Measurements from ENCODE around the gene OR5AK2. TPM values are rescaled to one million over a fixed set of nuclear protein-coding genes. Genes with fewer than 3 reads are reported as not detected.
"Not testable (repeated sequence)": the region's sequence is repeated elsewhere in the genome, so short reads cannot be mapped to it uniquely, and the experiment has no call there.

The OR5AK2 gene, protein sequence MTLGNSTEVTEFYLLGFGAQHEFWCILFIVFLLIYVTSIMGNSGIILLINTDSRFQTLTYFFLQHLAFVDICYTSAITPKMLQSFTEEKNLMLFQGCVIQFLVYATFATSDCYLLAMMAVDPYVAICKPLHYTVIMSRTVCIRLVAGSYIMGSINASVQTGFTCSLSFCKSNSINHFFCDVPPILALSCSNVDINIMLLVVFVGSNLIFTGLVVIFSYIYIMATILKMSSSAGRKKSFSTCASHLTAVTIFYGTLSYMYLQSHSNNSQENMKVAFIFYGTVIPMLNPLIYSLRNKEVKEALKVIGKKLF
- total RNA-seq (ENCODE audit: low replicate concordance) = not detected in 2 replicates
- long read RNA-seq = 0 reads

DNA sequence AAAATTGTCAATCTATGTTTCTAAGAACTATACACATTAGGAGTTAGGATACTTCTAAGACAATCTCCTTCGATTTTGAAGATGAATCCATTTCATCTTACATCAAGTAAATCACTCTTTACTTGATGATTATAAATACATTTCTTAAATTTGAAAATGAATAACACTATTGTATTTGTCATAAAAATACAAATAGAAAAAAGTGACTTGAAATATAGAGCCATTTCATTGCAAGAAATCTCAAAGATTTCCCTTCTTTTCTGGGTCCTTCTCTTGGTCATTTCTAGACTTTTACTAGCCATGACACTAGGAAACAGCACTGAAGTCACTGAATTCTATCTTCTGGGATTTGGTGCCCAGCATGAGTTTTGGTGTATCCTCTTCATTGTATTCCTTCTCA, at the start of gene OR5AK2:
OR5AK2 (plus strand) TSS at position 301 of the 400 bp plus-strand sequence; CDS start at position 301, 0 bp downstream.
- Mint-ChIP-seq H3K27ac (no peak within 1 kb of the TSS), H3K27me3 (no peaks in the 10 kb centered on the region), H3K4me3 (no peak within 1 kb of the TSS), H3K4me1 (ENCODE audit: unreplicated experiment) (no peaks in the 10 kb centered on the region), H3K9me3 (no peaks in the 10 kb centered on the region), H3K36me3 (no peaks in the 10 kb centered on the region)
- no peak for DNase-seq (ENCODE audit: extremely low spot score, unreplicated experiment)
- TF ChIP-seq CTCF (conservative IDR thresholded peaks at IDR 0.05) = no peak

- peaks cover 11% of the 10 kb centered on the region for H3K9me3 Mint-ChIP-seq
- not testable (repeated sequence) for H3K27me3 Mint-ChIP-seq; DNase-seq (ENCODE audit: extremely low spot score, unreplicated experiment); H3K27ac Mint-ChIP-seq; H3K4me3 Mint-ChIP-seq; H3K4me1 Mint-ChIP-seq (ENCODE audit: unreplicated experiment); H3K36me3 Mint-ChIP-seq
These were observed 43.2 kb upstream of the OR5AK2 start for GRCh38 chr11:56945526-56945925.

DNA sequence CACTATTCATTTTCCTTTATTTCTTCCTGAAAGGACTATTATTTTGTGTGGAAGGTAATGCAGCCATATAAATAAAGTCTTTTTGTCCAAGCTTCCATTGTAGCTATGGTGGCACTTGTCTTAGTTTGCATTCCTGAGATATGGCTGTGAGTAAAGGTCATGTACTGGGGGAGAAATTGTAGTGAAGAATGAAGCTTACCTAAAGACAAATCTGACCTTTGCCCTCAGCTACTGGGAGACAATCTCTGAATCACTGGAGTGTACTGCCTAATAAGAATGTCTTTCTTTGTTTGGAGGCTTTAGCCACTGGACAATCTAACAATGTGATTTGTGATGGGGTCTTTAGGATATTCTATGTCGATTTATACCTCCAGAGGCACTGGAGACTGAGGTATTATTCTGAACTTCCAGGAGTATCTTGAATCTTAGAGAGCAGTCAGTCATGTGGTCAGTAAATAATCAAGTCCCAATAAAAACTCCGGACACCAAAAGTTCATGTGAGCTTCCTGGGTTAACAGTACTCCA, 39.7 kb upstream of the OR5AK2 start:
- H3K9me3 Mint-ChIP-seq = peaks cover 31% of the 10 kb centered on the region
- H3K36me3 Mint-ChIP-seq = no peaks in the 10 kb centered on the region
- H3K27me3 Mint-ChIP-seq = no peaks in the 10 kb centered on the region
- no peak overlapping the region for H3K4me3 Mint-ChIP-seq
- H3K27ac Mint-ChIP-seq = no peak overlapping the region
- TF ChIP-seq CTCF (conservative IDR thresholded peaks at IDR 0.05) = no peak
- no peaks in the 10 kb centered on the region for H3K4me1 Mint-ChIP-seq (ENCODE audit: unreplicated experiment)
- DNase-seq (ENCODE audit: extremely low spot score, unreplicated experiment) = no peak

GRCh38 chr11:56950510-56950909, 38.2 kb upstream of the OR5AK2 start:
- H3K27me3 Mint-ChIP-seq = no peaks in the 10 kb centered on the region
- DNase-seq (ENCODE audit: extremely low spot score, unreplicated experiment) = no peak
- no peaks in the 10 kb centered on the region for H3K36me3 Mint-ChIP-seq
- no peaks in the 10 kb centered on the region for H3K4me1 Mint-ChIP-seq (ENCODE audit: unreplicated experiment)
- H3K4me3 Mint-ChIP-seq = no peak overlapping the region
- TF ChIP-seq CTCF (conservative IDR thresholded peaks at IDR 0.05) = peak; percentile 45
- no peak overlapping the region for H3K27ac Mint-ChIP-seq
- H3K9me3 Mint-ChIP-seq = peaks cover 31% of the 10 kb centered on the region

DNA sequence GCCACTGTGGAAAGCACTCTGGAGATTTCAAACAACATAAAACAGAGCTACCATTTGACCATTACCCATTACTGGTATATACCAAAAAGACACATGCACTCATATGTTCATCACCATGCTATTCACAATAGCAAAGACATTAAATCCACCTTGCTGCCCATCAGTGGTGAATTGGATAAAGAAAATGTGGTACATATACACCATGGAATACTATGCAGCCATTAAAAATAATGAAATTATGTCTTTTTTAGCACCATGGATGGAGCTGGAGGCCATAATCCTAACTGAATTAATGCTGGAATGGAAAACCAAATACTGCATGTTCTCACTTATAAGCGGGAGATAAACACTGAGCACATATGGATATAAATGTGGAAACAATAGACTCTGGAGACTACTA, 34.8 kb upstream of the OR5AK2 start:
- H3K27ac Mint-ChIP-seq; DNase-seq (ENCODE audit: extremely low spot score, unreplicated experiment); H3K4me3 Mint-ChIP-seq; H3K4me1 Mint-ChIP-seq (ENCODE audit: unreplicated experiment); H3K27me3 Mint-ChIP-seq; H3K36me3 Mint-ChIP-seq: not testable (repeated sequence)
- H3K9me3 Mint-ChIP-seq = peaks cover 20% of the 10 kb centered on the region

- no peak overlapping the region for H3K27ac Mint-ChIP-seq
- no peaks in the 10 kb centered on the region for H3K4me1 Mint-ChIP-seq (ENCODE audit: unreplicated experiment)
- H3K4me3 Mint-ChIP-seq = no peak overlapping the region
- H3K36me3 Mint-ChIP-seq = no peaks in the 10 kb centered on the region
- no peaks in the 10 kb centered on the region for H3K27me3 Mint-ChIP-seq
- DNase-seq (ENCODE audit: extremely low spot score, unreplicated experiment) = no peak
- TF ChIP-seq CTCF (conservative IDR thresholded peaks at IDR 0.05) = no peak
- peaks cover 4% of the 10 kb centered on the region for H3K9me3 Mint-ChIP-seq
These were observed 27.1 kb upstream of the OR5AK2 start for GRCh38 chr11:56961609-56962008.
